GM18951 (cell line): ENCODE data around the gene DDX10.

Experiments
- POLR2A ChIP-seq: IDR thresholded peaks from 4 replicates; pipeline ENCODE4 v1.6.1; 2011; ENCODE audit warnings: mild to moderate bottlenecking; ENCODE audit not compliant: insufficient read length, insufficient read depth; ENCODE audit errors: extremely low read depth
- in situ Hi-C: fragments of 300-500 bp; cut with MboI; formaldehyde crosslinking; loops from one replicate; pipeline ENCODE4 v1.12.0; 2022; ENCODE audit warnings: low sequenced_read_pairs, mixed read lengths, inconsistent platforms; ENCODE audit not compliant: unreplicated experiment

DDX10 gene

GRCh38 chr11:108780119-108780518 is 115.2 kb downstream of the DDX10 start:
- in situ Hi-C loops, result no loop called here
- TF ChIP-seq POLR2A, result no peak

- no peak for TF ChIP-seq POLR2A
- in situ Hi-C loops, result no loop called here
These were observed 117.1 kb downstream of the DDX10 start for GRCh38 chr11:108781946-108782345.

- no peak for TF ChIP-seq POLR2A
- in situ Hi-C loops, result no loop called here
These were observed 121.6 kb downstream of the DDX10 start for GRCh38 chr11:108786281-108786990.

GRCh38 chr11:108787105-108787504 is 122.2 kb downstream of the DDX10 start:
- no peak for TF ChIP-seq POLR2A
- in situ Hi-C loops, result no loop called here

DNA sequence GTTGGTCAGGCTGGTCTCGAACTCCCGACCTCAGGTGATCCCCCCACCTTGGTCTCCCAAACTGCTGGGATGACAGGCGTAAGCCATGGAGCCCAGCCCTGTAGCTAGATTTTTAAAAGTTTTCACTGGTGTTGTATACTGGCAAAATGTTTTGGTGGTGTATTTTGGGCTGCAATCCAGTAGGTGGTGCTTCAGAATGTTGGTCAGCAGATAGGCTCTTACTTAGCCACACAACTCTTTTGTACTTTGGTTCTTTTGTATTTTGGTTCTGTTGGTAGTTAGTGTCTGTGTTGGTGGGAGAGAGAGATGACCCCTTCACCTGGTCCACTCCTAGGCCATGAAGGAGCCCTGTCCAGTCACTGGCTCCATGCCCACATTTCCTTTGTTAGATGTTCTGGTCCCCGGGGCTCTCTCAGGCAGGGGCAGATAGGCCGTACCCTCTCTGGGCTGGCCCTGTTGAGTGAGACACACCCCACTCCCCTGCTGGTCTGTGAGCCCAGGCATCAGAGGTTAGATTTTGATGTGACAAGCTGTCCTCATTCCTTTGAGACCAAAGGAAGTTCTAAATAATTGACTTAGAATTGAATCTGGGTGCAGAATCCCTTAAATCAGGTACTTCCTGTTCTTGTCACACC is 123.8 kb downstream of the DDX10 start:
- in situ Hi-C loops, result no loop called here
- TF ChIP-seq POLR2A, result no peak

GRCh38 chr11:108790501-108791299 is 125.8 kb downstream of the DDX10 start:
- in situ Hi-C loops, result no loop called here

DNA sequence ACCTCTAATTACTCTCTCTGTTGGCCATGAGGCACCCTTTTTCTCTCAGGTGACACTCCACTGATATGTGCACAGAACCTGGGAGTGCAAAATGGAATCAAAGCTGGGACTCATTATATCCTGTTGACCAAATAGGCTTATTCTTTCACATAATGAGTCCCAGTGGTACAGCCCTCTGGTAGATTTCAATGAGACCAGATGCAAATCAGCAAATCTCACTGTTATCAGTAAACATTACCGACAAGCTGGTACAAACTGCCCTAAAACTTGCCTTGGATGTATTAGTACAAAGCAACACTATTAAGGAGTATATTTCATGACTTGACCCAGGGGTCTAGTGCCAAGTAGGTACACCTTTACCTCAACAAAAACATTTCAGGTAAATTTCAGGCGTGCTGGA is 128.3 kb downstream of the DDX10 start:
- in situ Hi-C loops, result no loop called here

More at GRCh38 chr11:108790501-108791299, 125.8 kb downstream of the DDX10 start:
- TF ChIP-seq POLR2A, result no peak

DNA sequence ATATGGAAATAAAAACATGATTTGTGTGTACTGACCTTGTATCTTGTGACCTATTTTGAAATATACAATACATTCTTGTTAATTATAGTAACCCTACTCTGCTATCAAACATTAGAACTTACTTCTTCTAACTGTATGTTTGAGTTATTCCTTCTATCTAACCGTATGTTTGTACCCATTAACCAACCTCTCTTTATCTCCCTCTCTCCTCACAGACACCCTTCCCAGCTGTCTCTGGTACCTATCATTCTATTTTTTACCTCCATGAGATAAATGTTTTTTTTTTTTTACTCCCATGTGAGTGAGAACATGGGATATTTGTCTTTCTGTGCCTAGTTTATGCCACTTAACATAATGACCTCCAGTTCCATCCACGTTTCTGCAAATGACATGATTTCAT is 128.7 kb downstream of the DDX10 start:
- in situ Hi-C loops, result no loop called here
- no peak for TF ChIP-seq POLR2A

More for the DNA sequence above, 128.3 kb downstream of the DDX10 start:
- no peak for TF ChIP-seq POLR2A

- in situ Hi-C loops, result no loop called here
- TF ChIP-seq POLR2A, result no peak
These were observed 131.7 kb downstream of the DDX10 start for GRCh38 chr11:108796551-108796950.

- in situ Hi-C loops, result no loop called here
These were observed 132.8 kb downstream of the DDX10 start for GRCh38 chr11:108797578-108798100.

GRCh38 chr11:108802492-108802891 is 137.6 kb downstream of the DDX10 start:
- in situ Hi-C loops, result no loop called here
- no peak for TF ChIP-seq POLR2A

More at GRCh38 chr11:108797578-108798100, 132.8 kb downstream of the DDX10 start:
- TF ChIP-seq POLR2A, result no peak

- TF ChIP-seq POLR2A, result no peak
- in situ Hi-C loops, result no loop called here
These were observed 138.9 kb downstream of the DDX10 start for GRCh38 chr11:108803776-108804175.

- in situ Hi-C loops, result no loop called here
- TF ChIP-seq POLR2A, result no peak
These were observed 139.6 kb downstream of the DDX10 start for GRCh38 chr11:108804511-108804910.
